ENCODE data around the gene S100A13. TPM values are rescaled to one million over a fixed set of nuclear protein-coding genes. Genes with fewer than 3 reads are reported as not detected.
A peak's percentile ranks its signal among the peaks of the same experiment; 100 is the strongest.
"Not testable (repeated sequence)": the region's sequence is repeated elsewhere in the genome, so short reads cannot be mapped to it uniquely, and the experiment has no call there.

Gene S100A13
- total RNA-seq, 1 donor from 2014 or later: 17.8 TPM

DNA sequence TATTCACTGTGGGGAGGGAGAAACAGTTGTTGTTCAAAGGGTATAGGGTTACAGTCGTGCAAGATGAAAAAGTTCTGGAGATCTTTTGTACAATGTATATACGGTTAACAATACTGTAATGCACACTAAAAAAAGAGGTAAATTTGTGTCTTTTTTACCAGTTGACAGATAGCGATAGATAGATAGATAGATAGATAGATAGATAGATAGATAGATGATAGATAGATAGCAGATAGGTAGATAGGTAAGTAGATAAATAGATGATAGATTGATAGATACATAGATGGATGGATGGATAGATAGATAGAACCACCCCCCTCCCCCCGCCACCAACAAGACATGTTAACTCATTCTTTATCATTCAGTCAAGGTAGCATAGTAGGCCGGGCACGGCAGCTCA, 24.6 kb downstream of the S100A13 start:
- DNase-seq: no peak

- no peak for DNase-seq
Measured at GRCh38 chr1:153599847-153600246, 27.5 kb downstream of the S100A13 start.

GRCh38 chr1:153598309-153599172, 28.8 kb downstream of the S100A13 start:
- DNase-seq: peak; percentile 36

DNA sequence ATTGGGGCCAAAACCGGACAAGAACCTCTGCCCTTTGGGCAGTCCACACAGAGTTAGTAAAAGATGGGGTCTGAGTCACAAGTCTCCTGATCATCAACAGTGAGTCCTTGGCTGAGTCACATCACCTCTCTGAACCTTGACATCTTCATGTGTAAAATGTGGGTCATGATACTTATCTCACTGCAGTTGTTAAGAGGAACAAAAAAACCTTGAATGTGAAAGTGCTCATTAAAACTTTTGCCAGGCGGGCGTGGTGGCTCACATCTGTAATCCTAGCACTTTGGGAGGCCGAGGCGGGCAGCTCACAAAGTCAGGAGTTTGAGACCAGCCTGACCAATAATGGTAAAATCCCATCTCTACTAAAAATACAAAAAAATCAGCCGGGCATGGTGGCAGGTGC, 30.1 kb downstream of the S100A13 start:
- no peak for DNase-seq

DNA sequence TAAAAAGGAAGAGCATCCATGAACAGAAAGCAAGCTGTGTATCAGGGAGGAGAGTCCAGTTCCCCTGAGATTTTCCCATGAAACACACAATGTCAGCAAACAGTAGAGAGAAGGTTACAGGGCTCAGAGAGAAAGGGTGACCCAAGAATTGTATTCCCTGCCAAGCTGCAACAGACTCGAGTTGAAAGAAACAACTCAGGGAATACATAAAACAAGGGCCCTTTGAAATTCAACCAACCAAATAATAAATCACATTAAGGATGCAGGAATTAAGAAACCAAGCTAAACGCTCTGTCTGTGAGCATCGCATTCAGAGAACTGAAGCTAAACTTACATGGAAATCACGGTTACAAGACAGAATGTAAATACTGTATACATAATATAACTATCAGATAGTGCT, 34.6 kb downstream of the S100A13 start:
- DNase-seq: no peak

DNA sequence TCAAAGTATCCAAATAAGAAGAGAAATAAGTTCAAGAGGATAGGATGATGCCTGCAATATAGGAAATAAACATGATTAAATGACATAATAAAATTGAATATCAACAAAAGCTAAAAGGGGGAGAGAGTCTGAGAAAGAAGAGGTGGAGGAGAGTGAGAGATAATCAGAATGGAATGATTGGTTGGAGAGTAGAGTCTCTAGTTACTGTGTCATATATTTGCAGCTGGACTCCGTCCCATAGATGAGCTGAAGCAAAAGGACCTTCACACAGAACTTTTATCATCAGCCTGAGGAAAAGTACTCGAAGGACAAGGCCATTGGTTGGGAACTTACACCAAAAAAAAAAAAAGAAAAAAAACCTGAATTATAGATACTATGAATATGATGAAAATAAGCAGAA, 38.8 kb downstream of the S100A13 start:
- DNase-seq: no peak

DNA sequence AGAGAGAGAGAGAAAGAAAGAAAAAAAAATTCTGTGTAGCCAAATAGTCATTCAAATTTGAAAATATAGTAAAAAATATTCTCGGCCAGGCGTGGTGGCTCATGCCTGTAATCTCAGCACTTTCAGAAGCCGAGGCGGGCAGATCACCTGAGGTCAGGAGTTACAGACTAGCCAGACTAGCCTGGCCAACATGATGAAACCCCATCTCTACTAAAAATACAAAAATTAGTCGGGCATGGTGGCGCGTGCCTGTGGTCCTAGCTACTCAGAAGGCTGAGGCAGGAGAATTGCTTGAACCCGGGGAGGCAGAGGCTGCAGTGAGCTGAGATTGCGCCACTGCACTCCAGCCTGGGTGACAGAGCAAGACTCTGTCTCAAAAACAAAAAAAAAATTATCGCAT, 39.3 kb downstream of the S100A13 start:
- DNase-seq: not testable (repeated sequence)

- no peak for DNase-seq
Measured at GRCh38 chr1:153587314-153587713, 40.0 kb downstream of the S100A13 start.

DNA sequence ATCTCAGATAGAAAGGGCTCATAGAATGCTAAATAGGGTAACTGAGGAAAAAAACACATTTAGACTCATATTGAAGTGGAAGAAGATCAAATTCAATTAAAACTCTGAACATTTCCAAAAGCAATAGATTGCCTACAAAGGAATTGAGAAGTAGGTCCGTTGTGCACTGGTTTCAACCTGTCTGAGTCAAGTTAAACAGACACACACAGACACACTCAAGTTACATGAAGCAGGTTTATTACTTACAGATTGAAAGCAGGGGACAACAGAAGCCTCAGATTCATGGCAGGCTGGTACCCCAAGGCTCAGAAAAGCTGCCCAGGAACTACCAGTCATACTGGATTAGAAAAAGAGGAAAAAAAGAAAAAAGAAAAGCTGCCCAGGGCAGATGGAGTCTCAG, 41.0 kb downstream of the S100A13 start:
- DNase-seq: no peak

GRCh38 chr1:153585006-153585405, 42.3 kb downstream of the S100A13 start:
- DNase-seq: no peak

DNA sequence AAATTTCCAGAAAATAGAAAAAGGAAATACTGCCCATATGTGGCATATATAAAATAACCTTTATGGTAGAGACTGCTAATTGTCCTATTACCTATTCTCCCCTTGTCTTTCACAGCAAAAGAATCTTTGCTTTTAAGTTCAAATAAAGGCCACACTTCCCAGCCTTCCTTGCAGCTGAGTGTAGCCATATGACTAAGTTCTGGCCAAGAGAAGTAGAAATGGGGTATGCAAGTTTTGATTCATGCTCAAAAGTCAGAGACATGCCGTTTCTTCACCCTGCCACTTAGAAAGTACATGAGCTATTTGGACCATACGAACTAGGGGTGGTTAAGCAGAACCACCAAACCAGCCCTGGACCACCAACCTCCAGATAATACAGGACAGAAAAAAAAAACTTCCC, 43.3 kb downstream of the S100A13 start:
- no peak for DNase-seq

- not testable (repeated sequence) for DNase-seq
Measured at GRCh38 chr1:153583514-153583913, 43.8 kb downstream of the S100A13 start.

GRCh38 chr1:153582836-153583235, 44.5 kb downstream of the S100A13 start:
- not testable (repeated sequence) for DNase-seq

- no peak for DNase-seq
Measured at GRCh38 chr1:153578936-153579335, 48.4 kb downstream of the S100A13 start.

GRCh38 chr1:153578490-153578889, 48.8 kb downstream of the S100A13 start:
- no peak for DNase-seq

DNA sequence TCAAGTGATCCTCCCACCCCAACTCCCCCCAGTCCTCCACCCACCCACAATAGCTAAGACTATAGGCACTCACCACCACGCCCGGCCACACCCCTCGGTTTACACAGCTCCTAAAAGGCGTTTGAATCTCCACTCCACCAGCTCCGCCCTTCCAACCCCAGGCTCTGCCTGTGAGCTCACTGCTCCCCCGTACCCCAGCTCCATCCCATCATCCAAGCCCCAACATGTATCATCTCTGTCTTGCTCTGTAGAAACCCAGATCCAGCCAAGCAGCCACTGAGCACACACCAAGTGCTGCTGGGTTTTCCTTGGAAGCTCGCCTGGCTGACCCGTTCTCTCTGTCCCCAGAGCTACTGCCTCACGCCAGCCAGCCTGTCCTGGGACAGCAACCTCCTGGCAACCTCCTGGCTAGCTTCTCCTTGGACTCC, 49.7 kb downstream of the S100A13 start:
- no peak for DNase-seq

- DNase-seq: no peak
Measured at GRCh38 chr1:153577138-153577537, 50.2 kb downstream of the S100A13 start.

DNA sequence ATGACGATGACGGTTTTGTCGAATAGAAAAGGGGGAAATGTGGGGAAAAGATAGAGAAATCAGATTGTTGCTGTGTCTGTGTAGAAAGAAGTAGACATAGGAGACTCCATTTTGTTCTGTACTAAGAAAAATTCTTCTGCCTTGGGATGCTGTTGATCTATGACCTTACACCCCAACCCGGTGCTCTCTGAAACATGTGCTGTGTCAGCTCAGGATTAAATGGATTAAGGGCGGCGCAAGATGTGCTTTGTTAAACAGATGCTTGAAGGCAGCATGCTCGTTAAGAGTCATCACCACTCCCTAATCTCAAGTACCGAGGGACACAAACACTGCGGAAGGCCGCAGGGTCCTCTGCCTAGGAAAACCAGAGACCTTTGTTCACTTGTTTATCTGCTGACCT, 51.8 kb downstream of the S100A13 start:
- DNase-seq: not testable (repeated sequence)

GRCh38 chr1:153575081-153575491, 52.2 kb downstream of the S100A13 start:
- not testable (repeated sequence) for DNase-seq

DNA sequence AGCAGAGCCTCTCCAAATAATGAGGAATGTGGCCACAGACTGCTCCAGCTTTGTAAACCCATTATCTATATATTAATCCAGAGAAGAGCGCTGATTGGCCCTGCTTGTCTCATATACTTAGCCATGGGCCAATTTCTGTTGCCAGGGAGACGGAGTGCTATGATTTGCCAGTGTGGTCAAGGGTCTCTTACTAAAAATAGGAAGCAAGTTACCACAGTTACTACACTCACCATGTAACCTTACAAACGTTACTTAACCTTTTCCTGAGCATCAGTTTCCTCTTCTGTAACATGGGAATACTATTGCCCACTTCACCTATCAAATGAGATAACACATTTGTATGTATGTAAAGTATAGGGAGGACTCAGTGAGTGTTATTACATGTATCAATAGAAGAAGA, 54.0 kb downstream of the S100A13 start:
- no peak for DNase-seq

DNA sequence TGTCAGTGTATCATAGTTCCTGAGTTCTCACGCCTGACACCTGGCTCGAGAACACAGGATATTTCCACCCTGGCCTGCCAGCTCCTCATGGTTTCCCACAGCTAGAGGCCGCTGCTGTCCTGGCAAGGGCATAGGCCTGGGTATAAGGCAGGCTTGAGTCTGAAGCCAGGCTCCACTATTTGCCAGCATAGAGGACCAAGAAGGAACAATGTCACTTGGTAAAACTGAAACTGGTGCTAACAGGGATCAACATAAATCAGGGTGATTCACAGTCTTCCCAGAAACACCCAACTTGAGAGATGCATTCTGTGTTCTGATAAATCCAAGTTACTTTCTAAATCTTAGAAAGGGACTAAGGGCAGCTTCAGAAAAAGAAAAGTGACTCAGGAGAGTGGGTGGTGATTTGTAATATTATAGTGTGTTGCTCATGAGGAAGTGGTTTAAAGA, 54.7 kb downstream of the S100A13 start:
- DNase-seq: peak; percentile 42

- no peak for DNase-seq
Measured at GRCh38 chr1:153571706-153572105, 55.6 kb downstream of the S100A13 start.

DNA sequence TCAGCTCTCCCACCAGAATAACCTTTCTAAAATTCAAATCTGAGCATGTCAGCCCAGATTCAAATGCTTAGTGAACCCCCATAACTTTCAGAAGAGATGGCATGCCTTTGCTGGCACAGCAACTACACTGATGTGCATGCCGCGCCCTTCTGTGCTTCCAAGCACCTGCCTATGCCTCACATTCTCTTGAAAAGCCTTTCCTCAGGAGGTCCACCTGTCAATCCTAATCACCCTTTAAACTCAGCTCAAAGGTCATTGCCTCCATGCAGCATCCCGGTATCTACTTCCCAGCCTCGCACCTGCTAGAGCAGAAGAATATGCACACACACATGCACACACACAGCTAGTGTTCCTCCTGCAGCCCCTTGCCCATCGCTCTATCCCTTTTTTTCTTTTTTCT, 56.4 kb downstream of the S100A13 start:
- DNase-seq: no peak

DNA sequence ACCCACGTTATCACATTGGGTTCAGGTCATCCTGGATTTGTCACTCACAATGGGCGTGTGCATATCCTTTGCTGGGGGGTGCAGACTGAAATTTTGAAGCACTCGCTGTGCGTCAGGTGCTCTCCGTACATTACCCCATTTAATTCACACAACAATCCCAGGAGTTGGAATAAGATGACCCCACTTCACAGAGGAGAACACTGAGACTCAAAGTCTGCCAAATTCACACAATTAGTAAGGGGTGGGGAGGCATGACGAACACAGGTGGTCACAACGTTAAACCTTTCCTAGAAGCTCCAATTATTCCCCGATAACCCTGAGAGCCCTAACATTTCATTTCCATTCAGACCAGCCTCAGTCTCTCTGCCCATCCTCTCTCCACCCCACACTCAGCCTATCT, 57.8 kb downstream of the S100A13 start:
- no peak for DNase-seq

Measured in skin of body (tissue), 2 donors.